ENCODE measurements around the gene KLHL18.

DNA sequence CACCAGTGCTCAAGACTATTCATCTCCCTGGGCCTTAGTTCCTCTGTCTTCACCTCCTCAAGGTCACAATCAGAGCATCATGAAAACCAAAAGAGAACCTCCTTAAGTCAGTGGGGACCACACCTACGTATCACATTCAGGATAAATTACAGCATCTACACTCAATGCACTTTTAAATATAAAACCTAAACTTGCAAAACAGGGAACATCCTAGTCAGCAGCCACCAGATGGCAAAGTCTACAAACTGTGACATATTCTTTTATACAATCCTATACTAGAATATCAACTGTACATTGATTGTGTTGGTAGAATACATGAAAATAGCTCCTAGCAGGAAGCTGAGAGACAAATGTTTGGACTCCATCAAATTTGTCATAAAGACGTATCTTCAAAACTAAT is 8.1 kb upstream of the KLHL18 start:
- TF ChIP-seq EZH2 (IDR thresholded peaks at IDR 0.05; ENCODE audit: insufficient read depth, poor library complexity, severe bottlenecking) (no peak), EZH2phosphoT487 (IDR thresholded peaks at IDR 0.05; ENCODE audit: insufficient read depth, low read depth) (no peak)
